H1 (cell line): ENCODE measurements around the gene CWC27. TPM values are rescaled to one million over a fixed set of nuclear protein-coding genes. Genes with fewer than 3 reads are reported as not detected.

Experiments used
- BRCA1 ChIP-seq: IDR thresholded peaks from 2 replicates; pipeline ENCODE4 v1.6.1; 2012; ENCODE audit warnings: low read depth, low read length, improper control_type of control experiment
- CEBPB ChIP-seq: IDR thresholded peaks from 2 replicates; pipeline ENCODE4 v1.6.1; 2012; ENCODE audit warnings: low read depth, low read length
- EGR1 ChIP-seq: IDR thresholded peaks from 2 replicates; pipeline ENCODE4 v1.6.1; 2011; ENCODE audit warnings: low read depth, low read length, borderline replicate concordance
- SP1 ChIP-seq: IDR thresholded peaks from 2 replicates; pipeline ENCODE4 v1.6.1; 2011; ENCODE audit warnings: low read depth, low read length
- polyA plus RNA-seq, 7 experiments: library from polyadenylated mRNA; depleted of rRNA in 3 of 7; stranded (reverse) in 5 of 7; unstranded in 2 of 7; fragments of >200 nt in 5 of 7; fragments of 200-250 nt in 2 of 7; gene quantifications; 1 replicate in 5 of 7; 2 replicates in 1 of 7; 4 replicates in 1 of 7; pipeline versions ENCODE4 v1.2.1 to v1.2.3, GENCODE V29; 2011 to 2013; ENCODE audit warnings: missing spikeins in 2 of 7, mixed read lengths in 2 of 7
- total RNA-seq: library from RNA; stranded (reverse); fragmentation: NEBNext Ultra II Directional; extraction: Animal tissue kit (Norgen Biotek cat#: 25700); gene quantifications from 2 replicates; pipeline ENCODE4 v1.2.1, GENCODE V29; 2021

Gene CWC27
- total and polyA plus RNA-seq, 2 of the 8 experiments (the other 6 are each of a cell fraction or from before 2014, with no cell fraction given), result 24.9 to 43.4 TPM

- TF ChIP-seq CEBPB, result no peak
- TF ChIP-seq BRCA1, result no peak
- TF ChIP-seq EGR1, result no peak
- no peak for TF ChIP-seq SP1
- TF ChIP-seq, all 59 proteins: peak for 0
Observed at GRCh38 chr5:64786372-64786771, 17.6 kb downstream of the CWC27 start (continued).
